Stimulated activated CD4-positive, alpha-beta T cell treated with anti-CD3 and anti-CD28 coated beads, Interleukin-1b, Interleukin-23, amount 100 ng/mL, for 24 hours (primary cell): ENCODE data around the gene ATP10B.

ENCODE experiments used
- DNase-seq, 4 experiments: peaks; one replicate each; pipeline ENCODE4 v3.0.0-alpha.2; 2020; ENCODE audit warnings: low read depth in 4 of 4, low spot score in 1 of 4

The ATP10B gene

GRCh38 chr5:160516696-160517530 is 335.1 kb downstream of the ATP10B start:
- no peak for DNase-seq

DNA sequence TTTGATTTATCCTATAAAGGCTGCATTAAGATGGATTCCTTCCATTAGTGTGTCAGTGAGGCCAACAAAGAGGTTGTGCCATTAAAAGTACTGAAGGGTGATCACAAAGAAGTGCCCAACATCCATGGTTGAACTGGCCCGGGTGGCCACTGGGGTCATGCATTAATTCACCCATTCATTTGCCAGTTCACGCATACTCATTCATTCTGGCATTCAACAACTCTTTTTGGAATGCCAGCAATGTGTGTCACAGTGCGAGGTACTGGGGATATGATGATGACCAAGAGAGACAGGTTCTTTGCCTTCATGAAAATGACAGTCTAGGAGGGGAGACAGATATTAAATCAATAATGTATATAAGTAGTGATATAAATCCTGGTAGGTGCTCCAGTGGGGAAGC is 337.1 kb downstream of the ATP10B start:
- DNase-seq, result no peak

GRCh38 chr5:160514191-160514590 is 337.8 kb downstream of the ATP10B start:
- DNase-seq, result no peak

- DNase-seq, result no peak
Observed at GRCh38 chr5:160513485-160513884, 338.5 kb downstream of the ATP10B start.
